Naive B cell (primary cell): ENCODE measurements around the gene BHLHA15. TPM values are rescaled to one million over a fixed set of nuclear protein-coding genes. Genes with fewer than 3 reads are reported as not detected.
"Not testable (repeated sequence)": the region's sequence is repeated elsewhere in the genome, so short reads cannot be mapped to it uniquely, and the experiment has no call there.

Experiments
- ATAC-seq, 2 donors: fragments of 150-1000 bp; cut with Tn5 transposase; 2 replicates each; pipeline ENCODE4 v1.10.0; 2021; ENCODE audit warnings: low read depth in 2 of 2, mild to moderate bottlenecking in 2 of 2, moderate library complexity in 2 of 2
- DNase-seq: peaks from one replicate; pipeline ENCODE4 v3.0.0; 2022
- H3K27ac Mint-ChIP-seq, 6 donors: one replicate each; pipeline ENCODE4 v1.8.0; 2020 to 2022; ENCODE audit warnings: mild to moderate bottlenecking in 6 of 6, mixed read lengths in 6 of 6, moderate library complexity in 5 of 6, inconsistent platforms in 2 of 6
- H3K27me3 Mint-ChIP-seq, 3 donors: one replicate each; pipeline ENCODE4 v1.8.0; 2021 to 2022; ENCODE audit warnings: mixed read lengths in 3 of 3, mild to moderate bottlenecking in 1 of 3
- H3K36me3 Mint-ChIP-seq, 2 donors: one replicate each; pipeline ENCODE4 v1.8.0; 2020 to 2022; ENCODE audit warnings: mixed read lengths in 2 of 2, inconsistent platforms in 1 of 2, mild to moderate bottlenecking in 1 of 2
- H3K4me1 Mint-ChIP-seq, 3 donors: one replicate each; pipeline ENCODE4 v1.8.0; 2020 to 2022; ENCODE audit warnings: mixed read lengths in 3 of 3, inconsistent platforms in 1 of 3, mild to moderate bottlenecking in 1 of 3, moderate library complexity in 1 of 3
- H3K4me3 Mint-ChIP-seq, 8 donors: one replicate each; pipeline ENCODE4 v1.8.0; 2020 to 2022; ENCODE audit warnings: mild to moderate bottlenecking in 8 of 8, mixed read lengths in 8 of 8, moderate library complexity in 8 of 8, inconsistent platforms in 2 of 8
- H3K9me3 Mint-ChIP-seq, 7 donors: one replicate each; pipeline ENCODE4 v1.8.0; 2020 to 2022; ENCODE audit warnings: mixed read lengths in 7 of 7, mild to moderate bottlenecking in 5 of 7, inconsistent platforms in 2 of 7, moderate library complexity in 1 of 7
- polyA plus RNA-seq, 6 donors: library from polyadenylated mRNA; unstranded; fragments of 300-500 nt; fragmentation: Illumina TruSeq; gene quantifications; one replicate each; pipeline ENCODE4 v1.2.3, GENCODE V29; 2021; ENCODE audit warnings: low read depth in 6 of 6

BHLHA15 gene
- polyA plus RNA-seq, 6 donors from 2014 or later, result 0.61 to 3.9 (median 1.7) TPM; not detected in 2

- no peak for ATAC-seq
- peak overlapping the region in 1 of 8 donors; percentile 51 for H3K4me3 Mint-ChIP-seq
- DNase-seq, result no peak
- peaks cover 23 to 34% (median 28%) of the 10 kb centered on the region in 3 donors for H3K4me1 Mint-ChIP-seq
- peaks cover 0 to 11% (median 4%) of the 10 kb centered on the region in 3 donors for H3K27me3 Mint-ChIP-seq
- no peaks in the 10 kb centered on the region for H3K36me3 Mint-ChIP-seq
- no peaks in the 10 kb centered on the region for H3K9me3 Mint-ChIP-seq
- H3K27ac Mint-ChIP-seq, result no peak overlapping the region
Observed at GRCh38 chr7:98215561-98216495, 4.6 kb downstream of the BHLHA15 start.

- no peaks in the 10 kb centered on the region for H3K9me3 Mint-ChIP-seq
- no peaks in the 10 kb centered on the region for H3K36me3 Mint-ChIP-seq
- H3K4me3 Mint-ChIP-seq, result no peak overlapping the region
- H3K27ac Mint-ChIP-seq, result no peak overlapping the region
- DNase-seq (no peak), ATAC-seq (no peak)
- peaks cover 0 to 5% (median 4%) of the 10 kb centered on the region in 3 donors for H3K27me3 Mint-ChIP-seq
- H3K4me1 Mint-ChIP-seq, result peaks cover 19 to 29% (median 23%) of the 10 kb centered on the region in 3 donors
Observed at GRCh38 chr7:98216941-98217622, 5.8 kb downstream of the BHLHA15 start.

GRCh38 chr7:98217623-98218582, 6.7 kb downstream of the BHLHA15 start:
- peaks cover 0 to 5% (median 4%) of the 10 kb centered on the region in 3 donors for H3K27me3 Mint-ChIP-seq
- no peaks in the 10 kb centered on the region for H3K9me3 Mint-ChIP-seq
- peak overlapping the region in 4 of 8 donors; percentile 20 to 72 (median 50) for H3K4me3 Mint-ChIP-seq
- ATAC-seq (peak; percentile 64 to 76), DNase-seq (peak; percentile 38)
- H3K4me1 Mint-ChIP-seq, result peaks cover 19 to 29% (median 23%) of the 10 kb centered on the region in 3 donors
- H3K27ac Mint-ChIP-seq, result peak overlapping the region in 2 of 6 donors; percentile 33 to 80
- H3K36me3 Mint-ChIP-seq, result no peaks in the 10 kb centered on the region

- Mint-ChIP-seq H3K4me1 (peaks cover 22 to 29% (median 23%) of the 10 kb centered on the region in 3 donors), H3K4me3 (peak overlapping the region in 7 of 8 donors; percentile 45 to 74 (median 55)), H3K27ac (peak overlapping the region in 1 of 6 donors; percentile 54)
- DNase-seq, H3K27me3 Mint-ChIP-seq, H3K9me3 Mint-ChIP-seq, H3K36me3 Mint-ChIP-seq, ATAC-seq: not testable (repeated sequence)
Observed at GRCh38 chr7:98219382-98219781, 8.1 kb downstream of the BHLHA15 start.

GRCh38 chr7:98221611-98222532, 10.6 kb downstream of the BHLHA15 start:
- Mint-ChIP-seq H3K9me3 (no peaks in the 10 kb centered on the region), H3K27ac (no peak overlapping the region), H3K4me1 (peaks cover 22 to 23% (median 23%) of the 10 kb centered on the region in 3 donors), H3K4me3 (peak overlapping the region in 1 of 8 donors; percentile 21), H3K36me3 (peaks cover 5 to 14% of the 10 kb centered on the region in 2 donors), H3K27me3 (peaks cover 0 to 4% (median 0%) of the 10 kb centered on the region in 3 donors)
- DNase-seq (no peak), ATAC-seq (no peak)

GRCh38 chr7:98222533-98223195, 11.4 kb downstream of the BHLHA15 start:
- ATAC-seq (no peak), DNase-seq (no peak)
- H3K4me3 Mint-ChIP-seq, result no peak overlapping the region
- H3K9me3 Mint-ChIP-seq, result no peaks in the 10 kb centered on the region
- H3K27ac Mint-ChIP-seq, result no peak overlapping the region
- H3K27me3 Mint-ChIP-seq, result peaks cover 0 to 4% (median 0%) of the 10 kb centered on the region in 3 donors
- peaks cover 5 to 14% of the 10 kb centered on the region in 2 donors for H3K36me3 Mint-ChIP-seq
- H3K4me1 Mint-ChIP-seq, result peaks cover 22 to 23% (median 23%) of the 10 kb centered on the region in 3 donors

GRCh38 chr7:98223351-98223897, 12.2 kb downstream of the BHLHA15 start:
- Mint-ChIP-seq H3K27me3 (no peaks in the 10 kb centered on the region), H3K9me3 (no peaks in the 10 kb centered on the region), H3K36me3 (peaks cover 5 to 21% of the 10 kb centered on the region in 2 donors), H3K27ac (no peak overlapping the region), H3K4me3 (peak overlapping the region in 1 of 8 donors; percentile 65), H3K4me1 (peaks cover 16 to 19% (median 17%) of the 10 kb centered on the region in 3 donors)
- ATAC-seq (no peak), DNase-seq (no peak)

GRCh38 chr7:98223898-98224700, 12.9 kb downstream of the BHLHA15 start:
- peaks cover 10 to 12% (median 11%) of the 10 kb centered on the region in 3 donors for H3K4me1 Mint-ChIP-seq
- H3K27me3 Mint-ChIP-seq, result no peaks in the 10 kb centered on the region
- peaks cover 5 to 24% of the 10 kb centered on the region in 2 donors for H3K36me3 Mint-ChIP-seq
- ATAC-seq, result no peak
- H3K27ac Mint-ChIP-seq, result no peak overlapping the region
- no peak overlapping the region for H3K4me3 Mint-ChIP-seq
- DNase-seq, result no peak
- no peaks in the 10 kb centered on the region for H3K9me3 Mint-ChIP-seq

- no peak overlapping the region for H3K4me3 Mint-ChIP-seq
- H3K27me3 Mint-ChIP-seq, result no peaks in the 10 kb centered on the region
- ATAC-seq (no peak), DNase-seq (no peak)
- H3K9me3 Mint-ChIP-seq, result no peaks in the 10 kb centered on the region
- H3K36me3 Mint-ChIP-seq, result peaks cover 5 to 27% of the 10 kb centered on the region in 2 donors
- H3K27ac Mint-ChIP-seq, result no peak overlapping the region
- peaks cover 3 to 5% (median 5%) of the 10 kb centered on the region in 3 donors for H3K4me1 Mint-ChIP-seq
Observed at GRCh38 chr7:98224701-98225181, 13.5 kb downstream of the BHLHA15 start.

GRCh38 chr7:98225913-98226614, 14.8 kb downstream of the BHLHA15 start:
- Mint-ChIP-seq H3K27me3 (no peaks in the 10 kb centered on the region), H3K27ac (peak overlapping the region in 1 of 6 donors; percentile 47), H3K9me3 (no peaks in the 10 kb centered on the region), H3K4me3 (no peak overlapping the region), H3K36me3 (peaks cover 5 to 27% of the 10 kb centered on the region in 2 donors), H3K4me1 (peaks cover 0 to 6% (median 0%) of the 10 kb centered on the region in 3 donors)
- ATAC-seq, result no peak
- DNase-seq, result no peak
